ENCODE results near the gene VAMP1.
"Not testable (repeated sequence)": the region's sequence is repeated elsewhere in the genome, so short reads cannot be mapped to it uniquely, and the experiment has no call there.

- TF ChIP-seq CTCF (IDR thresholded peaks at IDR 0.05; ENCODE audit: low read length); EZH2 (IDR thresholded peaks at IDR 0.05; ENCODE audit: borderline replicate concordance, low read length): not testable (repeated sequence)
Observed at GRCh38 chr12:6477601-6478377, 7.3 kb upstream of the VAMP1 start.
